Ishikawa (cell line): Measurements from ENCODE around the gene CASTOR1.

ENCODE experiments used
- CEBPB ChIP-seq: IDR thresholded peaks from 2 replicates; pipeline ENCODE4 v1.6.1; 2012
- CREB1 ChIP-seq: IDR thresholded peaks from 2 replicates; pipeline ENCODE4 v1.6.1; 2012; ENCODE audit warnings: low read depth
- EGR1 ChIP-seq: IDR thresholded peaks from 2 replicates; pipeline ENCODE4 v1.6.1; 2012
- EP300 ChIP-seq: IDR thresholded peaks from 2 replicates; pipeline ENCODE4 v1.6.1; 2012; ENCODE audit warnings: borderline replicate concordance
- FOXM1 ChIP-seq: IDR thresholded peaks from 2 replicates; pipeline ENCODE4 v1.6.1; 2012; ENCODE audit warnings: low read depth, borderline replicate concordance
- MAX ChIP-seq: IDR thresholded peaks from 2 replicates; pipeline ENCODE4 v1.6.1; 2012
- NFIC ChIP-seq: IDR thresholded peaks from 2 replicates; pipeline ENCODE4 v1.6.1; 2012
- RAD21 ChIP-seq: IDR thresholded peaks from 2 replicates; pipeline ENCODE4 v1.6.1; 2012; ENCODE audit warnings: low read depth
- REST ChIP-seq: IDR thresholded peaks from 2 replicates; pipeline ENCODE4 v1.6.1; 2012; ENCODE audit warnings: low read depth, mild to moderate bottlenecking
- TAF1 ChIP-seq: IDR thresholded peaks from 2 replicates; pipeline ENCODE4 v1.6.1; 2012; ENCODE audit warnings: low read depth, mild to moderate bottlenecking
- TCF12 ChIP-seq: IDR thresholded peaks from 2 replicates; pipeline ENCODE4 v1.6.1; 2012; ENCODE audit warnings: low read depth
- TEAD4 ChIP-seq: IDR thresholded peaks from 2 replicates; pipeline ENCODE4 v1.6.1; 2012
- YY1 ChIP-seq: IDR thresholded peaks from 2 replicates; pipeline ENCODE4 v1.6.1; 2012; ENCODE audit warnings: low read depth

DNA sequence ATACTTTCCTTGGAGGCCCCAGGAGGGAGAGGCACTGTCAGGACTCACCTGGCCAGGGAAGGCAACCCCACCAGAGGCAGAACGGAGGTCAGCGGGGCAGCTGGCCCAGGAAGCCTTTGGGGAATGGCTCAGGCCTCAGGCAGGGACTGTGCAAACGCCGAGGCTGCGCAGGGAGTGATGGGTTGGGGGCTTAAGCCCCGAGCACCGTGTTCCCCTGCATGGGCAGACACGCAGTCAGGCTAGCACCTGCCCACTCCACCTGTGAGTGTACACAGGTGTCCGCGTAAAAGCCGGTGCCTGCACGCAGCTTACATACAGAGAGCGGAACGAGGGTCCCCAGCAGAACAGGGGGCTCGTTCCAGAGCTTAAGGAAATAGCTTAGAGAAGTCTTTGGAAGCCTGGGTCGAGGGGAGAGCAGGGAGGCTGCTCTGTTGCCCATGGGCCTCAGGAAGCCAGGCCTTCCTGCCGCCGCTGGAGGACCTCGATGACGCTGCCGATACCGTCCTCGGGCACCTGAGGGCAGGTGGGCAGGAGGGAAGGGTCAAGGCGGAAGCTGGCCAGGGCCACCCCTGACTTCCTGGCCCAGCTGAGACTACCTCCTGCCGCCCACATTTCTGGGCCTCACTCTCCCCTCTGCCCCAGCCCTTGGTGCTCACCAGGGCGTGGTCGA, 4.0 kb downstream of the CASTOR1 start:
- no peak for TF ChIP-seq EP300
- no peak for TF ChIP-seq YY1
- no peak for TF ChIP-seq RAD21
- no peak for TF ChIP-seq TCF12
- no peak for TF ChIP-seq NFIC
- TF ChIP-seq CREB1, result no peak
- no peak for TF ChIP-seq MAX
- TF ChIP-seq FOXM1, result no peak
- no peak for TF ChIP-seq REST
- TF ChIP-seq CEBPB, result no peak
- TF ChIP-seq EGR1, result no peak
- no peak for TF ChIP-seq TAF1
- no peak for TF ChIP-seq TEAD4
